ENCODE measurements around the gene PDE10A.

- no peak for TF ChIP-seq EZH2 (IDR thresholded peaks at IDR 0.05)
- no peak for TF ChIP-seq POLR2AphosphoS5 (IDR thresholded peaks at IDR 0.05; ENCODE audit: borderline replicate concordance, low read depth, low read length)
- no peak for TF ChIP-seq FOXP2 (optimal IDR thresholded peaks at IDR 0.05; ENCODE audit: control extremely low read depth, extremely low read length, insufficient read depth)
Measured at GRCh38 chr6:165441181-165441580, 221.9 kb downstream of the PDE10A start.

All from SK-N-MC (cell line).